Neuronal stem cell (in vitro differentiated cells): ENCODE results near the gene TSPAN4.

ENCODE experiments used
- DNase-seq: peaks from one replicate; pipeline ENCODE4 v3.0.0-alpha.2; 2013; ENCODE audit warnings: low spot score
- H2AFZ ChIP-seq: one replicate; pipeline ENCODE4 v1.6.1; 2013; ENCODE audit warnings: mild to moderate bottlenecking, low read length, inconsistent platforms
- H2AK5ac ChIP-seq: 2 replicates; pipeline ENCODE4 v1.6.1; 2013; ENCODE audit warnings: low read depth, mild to moderate bottlenecking, inconsistent platforms, low read length, moderate library complexity, mixed read lengths
- H2BK120ac ChIP-seq: 2 replicates; pipeline ENCODE4 v1.6.1; 2013; ENCODE audit warnings: low read depth, mild to moderate bottlenecking, inconsistent platforms, low read length, moderate library complexity, mixed read lengths
- H2BK12ac ChIP-seq: one replicate; pipeline ENCODE4 v1.6.1; 2013; ENCODE audit warnings: low read length, inconsistent platforms
- H2BK15ac ChIP-seq: 2 replicates; pipeline ENCODE4 v1.6.1; 2013; ENCODE audit warnings: mild to moderate bottlenecking, low read length, inconsistent platforms, mixed read lengths
- H2BK5ac ChIP-seq: one replicate; pipeline ENCODE4 v1.6.1; 2013; ENCODE audit warnings: inconsistent platforms, mild to moderate bottlenecking, low read length, moderate library complexity
- H3K14ac ChIP-seq: one replicate; pipeline ENCODE4 v1.6.1; 2013; ENCODE audit warnings: low read length, inconsistent platforms
- H3K18ac ChIP-seq: 2 replicates; pipeline ENCODE4 v1.6.1; 2013; ENCODE audit warnings: low read length, inconsistent platforms
- H3K23ac ChIP-seq: 2 replicates; pipeline ENCODE4 v1.6.1; 2013; ENCODE audit warnings: low read depth, mild to moderate bottlenecking, mixed read lengths, low read length, inconsistent platforms; ENCODE audit not compliant: poor library complexity
- H3K27ac ChIP-seq: replicated peaks from 3 replicates; pipeline ENCODE4 v1.5.1; 2013; ENCODE audit warnings: low read length, inconsistent platforms
- H3K27me3 ChIP-seq, 3 experiments: 2 replicates each; pipeline ENCODE4 v1.6.1; 2013; ENCODE audit warnings: low read length in 3 of 3, mild to moderate bottlenecking in 2 of 3, inconsistent platforms in 1 of 3, low read depth in 1 of 3, mixed read lengths in 1 of 3, moderate library complexity in 1 of 3; ENCODE audit not compliant: control insufficient read depth in 3 of 3, insufficient read depth in 3 of 3
- H3K36me3 ChIP-seq, 2 donors: replicated peaks in 1 of 2; 2 replicates each; pipeline ENCODE4 v1.6.1; 2013; ENCODE audit warnings: low read length in 2 of 2; ENCODE audit not compliant: control insufficient read depth in 2 of 2, insufficient read depth in 2 of 2
- H3K4ac ChIP-seq: 2 replicates; pipeline ENCODE4 v1.6.1; 2013; ENCODE audit warnings: inconsistent platforms, mild to moderate bottlenecking, low read length, moderate library complexity
- H3K4me1 ChIP-seq, 2 donors: 1 replicate in 1 of 2; 2 replicates in 1 of 2; pipeline ENCODE4 v1.6.1; 2013; ENCODE audit warnings: low read length in 2 of 2, low read depth in 1 of 2; ENCODE audit not compliant: control insufficient read depth in 2 of 2, insufficient read depth in 1 of 2
- H3K4me2 ChIP-seq: one replicate; pipeline ENCODE4 v1.6.1; 2013; ENCODE audit warnings: mild to moderate bottlenecking, low read length, inconsistent platforms; ENCODE audit not compliant: insufficient read depth, poor library complexity, severe bottlenecking
- H3K4me3 ChIP-seq, 2 donors: 2 replicates each; pipeline ENCODE4 v1.5.1; 2013; ENCODE audit warnings: low read length in 2 of 2, mild to moderate bottlenecking in 2 of 2, inconsistent platforms in 1 of 2, moderate library complexity in 1 of 2
- H3K79me1 ChIP-seq: one replicate; pipeline ENCODE4 v1.6.1; 2013; ENCODE audit warnings: low read depth, mild to moderate bottlenecking, inconsistent platforms, low read length, moderate library complexity
- H3K9ac ChIP-seq: one replicate; pipeline ENCODE4 v1.6.1; 2013; ENCODE audit warnings: mild to moderate bottlenecking, low read depth, low read length, inconsistent platforms; ENCODE audit not compliant: poor library complexity
- H3K9me3 ChIP-seq, 2 donors: replicated peaks in 1 of 2; 2 replicates each; pipeline versions ENCODE3 to v1.6.1; 2013; ENCODE audit warnings: low read length in 2 of 2, mild to moderate bottlenecking in 2 of 2, inconsistent platforms in 1 of 2, low read depth in 1 of 2, mixed read lengths in 1 of 2, moderate library complexity in 1 of 2; ENCODE audit not compliant: control insufficient read depth in 2 of 2, insufficient read depth in 1 of 2
- H4K8ac ChIP-seq: one replicate; pipeline ENCODE4 v1.6.1; 2013; ENCODE audit warnings: low read depth, mild to moderate bottlenecking, inconsistent platforms, low read length, moderate library complexity
- H4K91ac ChIP-seq: one replicate; pipeline ENCODE4 v1.6.1; 2013; ENCODE audit warnings: low read length, low read depth, mild to moderate bottlenecking, inconsistent platforms; ENCODE audit not compliant: poor library complexity
- WGBS, 2 donors: extraction: QIAGEN DNeasy Blood & Tissue Kit; methylation state at CpG; one replicate each; pipeline ENCODE4 v1.1.7; 2013; ENCODE audit warnings: missing lambda C conversion rate in 2 of 2, mixed read lengths in 1 of 2; ENCODE audit not compliant: insufficient read length in 2 of 2, insufficient replicate concordance in 1 of 2; ENCODE audit errors: extremely low coverage in 2 of 2; 5-methylcytosine and 5-hydroxymethylcytosine counted together

The TSPAN4 gene

DNA sequence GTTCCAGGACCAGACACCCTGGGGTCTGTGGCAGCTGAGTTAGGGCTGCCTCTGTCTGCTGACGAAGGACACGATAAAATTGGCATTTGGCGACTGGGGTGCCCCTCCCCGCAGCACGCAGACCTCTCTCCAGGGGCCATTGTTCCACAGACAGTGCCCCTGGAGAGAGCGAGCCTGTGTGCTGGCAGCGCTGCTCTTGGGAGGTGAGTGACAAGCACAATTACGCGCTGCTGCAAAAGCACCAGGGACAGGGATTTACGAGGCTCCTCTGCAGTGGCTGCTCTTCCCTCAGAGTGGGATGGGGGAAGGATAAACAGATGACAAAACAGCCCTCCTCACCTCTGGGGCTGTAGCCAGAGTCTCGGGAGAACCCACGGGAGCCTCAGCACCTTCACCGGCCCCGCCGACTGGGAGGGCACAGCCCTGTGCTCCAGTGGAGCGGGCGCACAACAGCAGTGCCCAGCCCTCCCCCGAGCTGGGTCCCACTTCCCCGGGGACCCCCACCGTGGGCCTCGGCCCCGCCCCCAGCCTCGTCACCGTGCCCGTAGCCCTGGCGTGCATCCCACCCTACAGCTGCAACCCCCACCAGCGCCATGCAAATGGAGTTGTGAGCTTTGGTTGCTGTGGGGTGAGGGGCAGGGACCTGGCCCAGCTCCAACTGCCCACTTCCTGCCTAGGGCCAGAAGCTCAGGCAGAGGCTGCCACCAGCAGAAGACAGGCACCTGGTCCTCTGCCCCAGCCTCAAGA is 48.3 kb downstream of the TSPAN4 start:
- no peak overlapping the region for H4K8ac ChIP-seq
- no peaks in the 10 kb centered on the region for H3K27me3 ChIP-seq
- no CpG with 5 or more reads among the region's 27 CpGs for WGBS, 2 donors
- peaks cover 14 to 29% of the 10 kb centered on the region in 2 donors for H3K36me3 ChIP-seq
- H2BK15ac ChIP-seq: peak overlapping the region; percentile 49
- no peak overlapping the region for H4K91ac ChIP-seq
- H3K4me3 ChIP-seq: no peak overlapping the region
- no peak overlapping the region for H3K9ac ChIP-seq
- peak overlapping the region; percentile 78 for H2BK5ac ChIP-seq
- H3K27ac ChIP-seq: peak overlapping the region; percentile 31
- peak overlapping the region; percentile 96 for H2AK5ac ChIP-seq
- H3K4me2 ChIP-seq: no peak overlapping the region
- peaks cover 0 to 12% of the 10 kb centered on the region in 2 donors for H3K4me1 ChIP-seq
- peak overlapping the region; percentile 71 for H3K18ac ChIP-seq
- H2BK12ac ChIP-seq: peak overlapping the region; percentile 16
- DNase-seq: no peak
- no peak overlapping the region for H3K23ac ChIP-seq
- H3K9me3 ChIP-seq: no peaks in the 10 kb centered on the region
- H2BK120ac ChIP-seq: no peak overlapping the region
- peaks cover 8% of the 10 kb centered on the region for H3K79me1 ChIP-seq
- H2AFZ ChIP-seq: no peak overlapping the region
- H3K4ac ChIP-seq: peak overlapping the region; percentile 53
- H3K14ac ChIP-seq: no peak overlapping the region

DNA sequence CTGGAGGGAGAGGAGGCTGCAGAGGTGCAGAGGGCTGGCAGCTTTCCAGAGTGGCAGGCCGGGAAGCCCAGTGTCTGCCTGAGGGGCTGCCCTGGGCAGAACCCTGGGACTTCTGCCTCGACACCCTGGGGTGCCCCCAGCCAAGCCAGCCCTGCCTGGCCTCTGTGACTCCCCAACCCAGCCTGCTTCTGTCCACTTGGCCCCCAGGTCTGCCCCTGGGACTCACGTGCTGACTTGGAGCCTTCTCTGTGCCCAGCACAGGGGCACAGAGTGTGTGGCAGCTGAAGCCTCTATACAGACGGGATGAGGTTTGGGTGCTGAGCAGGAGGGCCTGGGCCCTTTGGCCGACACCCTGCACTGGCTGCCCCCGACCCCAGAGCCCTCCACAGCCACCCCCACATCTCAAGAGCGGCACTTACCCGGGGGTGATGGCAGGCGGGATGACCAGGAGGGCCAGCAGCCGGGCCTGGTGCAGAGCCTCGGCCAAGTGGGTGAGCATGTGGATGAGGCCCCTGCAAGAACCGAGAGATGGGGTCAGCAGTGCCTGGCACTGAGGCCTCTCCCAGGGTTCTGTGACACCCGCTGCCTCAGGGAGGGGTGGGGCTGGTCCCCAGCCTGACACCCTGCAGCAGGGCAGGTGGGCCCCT is 50.5 kb downstream of the TSPAN4 start:
- Histone ChIP-seq H3K4me3 (no peak overlapping the region), H3K9ac (no peak overlapping the region), H3K27ac (no peak overlapping the region), H2BK5ac (no peak overlapping the region), H2BK120ac (no peak overlapping the region), H2BK12ac (no peak overlapping the region), H2BK15ac (no peak overlapping the region), H3K9me3 (no peaks in the 10 kb centered on the region), H2AK5ac (no peak overlapping the region), H3K23ac (peak overlapping the region; percentile 1), H3K79me1 (peaks cover 10% of the 10 kb centered on the region), H2AFZ (no peak overlapping the region), H3K4ac (no peak overlapping the region), H3K4me1 (peaks cover 0 to 12% of the 10 kb centered on the region in 2 donors), H3K27me3 (no peaks in the 10 kb centered on the region), H4K91ac (no peak overlapping the region), H4K8ac (peak overlapping the region; percentile 65), H3K14ac (peak overlapping the region; percentile 56), H3K36me3 (peaks cover under 1 to 14% of the 10 kb centered on the region in 2 donors), H3K18ac (peak overlapping the region; percentile 66), H3K4me2 (no peak overlapping the region)
- WGBS, 2 donors: no CpG with 5 or more reads among the region's 13 CpGs
- DNase-seq: no peak

DNA sequence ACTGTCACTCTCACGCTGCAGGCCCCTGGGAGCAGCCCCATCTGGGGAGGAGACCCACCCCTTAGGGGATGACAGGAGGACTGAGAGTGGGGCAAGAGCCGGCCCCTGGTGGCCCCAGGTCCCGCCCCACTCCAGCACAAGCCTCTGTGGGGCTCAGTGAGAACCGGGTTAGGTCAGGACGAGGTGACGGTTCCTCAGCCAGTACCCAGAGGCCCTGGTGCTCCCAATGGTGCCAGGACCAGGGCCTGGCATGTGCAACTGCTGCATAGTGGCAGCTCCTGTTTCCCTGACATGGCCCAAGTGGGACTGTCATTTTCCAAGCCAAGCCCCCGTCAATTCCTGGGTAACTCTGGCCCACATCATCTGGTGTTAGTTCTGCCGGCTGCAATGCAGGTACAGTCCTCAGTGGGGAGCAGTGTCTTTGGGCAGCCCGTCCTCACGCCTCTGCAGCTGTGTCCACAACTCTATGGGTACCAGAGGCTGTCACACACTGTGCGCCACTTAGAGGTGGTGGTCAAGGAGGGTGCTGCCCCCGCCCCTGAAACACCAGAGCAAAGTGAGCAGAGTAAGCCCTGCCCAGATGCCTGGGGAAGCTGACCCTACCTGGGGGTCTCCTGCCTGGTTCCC is 52.0 kb downstream of the TSPAN4 start:
- no peak overlapping the region for H2BK12ac ChIP-seq
- H2AFZ ChIP-seq: no peak overlapping the region
- H3K9me3 ChIP-seq: no peaks in the 10 kb centered on the region
- peaks cover 8% of the 10 kb centered on the region for H3K79me1 ChIP-seq
- H3K4me1 ChIP-seq: peaks cover 0 to 12% of the 10 kb centered on the region in 2 donors
- peaks cover 13 to 27% of the 10 kb centered on the region in 2 donors for H3K36me3 ChIP-seq
- H3K4me2 ChIP-seq: no peak overlapping the region
- no peak for DNase-seq
- no peaks in the 10 kb centered on the region for H3K27me3 ChIP-seq
- no peak overlapping the region for H2BK120ac ChIP-seq
- H2AK5ac ChIP-seq: peak overlapping the region; percentile 46
- no peak overlapping the region for H3K27ac ChIP-seq
- no peak overlapping the region for H4K91ac ChIP-seq
- peak overlapping the region; percentile 80 for H3K23ac ChIP-seq
- peak overlapping the region; percentile 88 for H3K9ac ChIP-seq
- WGBS, 2 donors: no CpG with 5 or more reads among the region's 12 CpGs
- peak overlapping the region; percentile 38 for H3K18ac ChIP-seq
- H3K4me3 ChIP-seq: no peak overlapping the region
- no peak overlapping the region for H2BK5ac ChIP-seq
- no peak overlapping the region for H3K14ac ChIP-seq
- H3K4ac ChIP-seq: no peak overlapping the region
- no peak overlapping the region for H2BK15ac ChIP-seq
- no peak overlapping the region for H4K8ac ChIP-seq
